Keratinocyte (primary cell): Measurements from ENCODE around the gene ZNF416.

Experiments
- CTCF ChIP-seq, 3 experiments: IDR thresholded peaks in 1 of 3; conservative IDR thresholded peaks in 1 of 3; optimal IDR thresholded peaks in 1 of 3; 2 replicates in 2 of 3; 3 replicates in 1 of 3; pipeline versions ENCODE3 to v1.5.1; 2011; ENCODE audit warnings: low read length in 3 of 3, mild to moderate bottlenecking in 3 of 3, moderate library complexity in 2 of 3, control low read depth in 1 of 3, inconsistent platforms in 1 of 3; ENCODE audit not compliant: insufficient read depth in 2 of 3; ENCODE audit errors: extremely low read depth in 1 of 3
- EZH2 ChIP-seq: IDR thresholded peaks from one replicate; pipeline ENCODE4 v1.6.1; 2012; ENCODE audit warnings: inconsistent platforms, mild to moderate bottlenecking, low read length, moderate library complexity

GRCh38 chr19:57611113-57611512 lies 32.4 kb upstream of the ZNF416 start:
- TF ChIP-seq CTCF (optimal IDR thresholded peaks at IDR 0.05 in 1 of 3, IDR thresholded peaks at IDR 0.05 in 1 of 3, conservative IDR thresholded peaks at IDR 0.05 in 1 of 3; ENCODE audit: extremely low read depth in 1 of 3, insufficient read depth in 2 of 3, low read length in 3 of 3), result no peak
- TF ChIP-seq EZH2, result no peak
